HepG2 (cell line): ENCODE data around the gene TMEM219. TPM values are rescaled to one million over a fixed set of nuclear protein-coding genes. Genes with fewer than 3 reads are reported as not detected.

Source experiments
- ATAC-seq: fragments of 200-7000 bp; cut with Tn5 transposase; 3 replicates; pipeline ENCODE4 v1.9.1; 2020; ENCODE audit warnings: mild to moderate bottlenecking, moderate library complexity
- BruUV-seq: library from RNA; stranded (reverse); fragments of 400-500 nt; replicated peaks from 2 replicates; lab custom pipeline; 2021; lab: Mats Ljungman, UMichigan
- CTCF ChIA-PET: fragments of 300-600 bp; formaldehyde crosslinking; extraction: SDS; loops from one replicate; lab custom pipeline; 2021; ENCODE audit warnings: low total read pairs, inconsistent platforms, low intra/inter-chr PET ratio; lab: Yijun Ruan, JAX
- POLR2A ChIA-PET: fragments of 350-600 bp; sonication (Branson Sonifier 250); formaldehyde crosslinking; loops from one replicate; lab custom pipeline; 2020; ENCODE audit warnings: antibody characterized with exemption, inconsistent platforms; lab: Yijun Ruan, JAX
- DNase-seq: peaks from one replicate; pipeline ENCODE4 v3.0.0-alpha.2; 2015; ENCODE audit warnings: low spot score
- FAIRE-seq: peaks from 3 replicates; lab custom pipeline; 2011; peaks lifted over from hg19 to GRCh38; lab: Jason Lieb, UNC
- H2AFZ ChIP-seq: one replicate; pipeline ENCODE4 v1.6.1; 2011; ENCODE audit warnings: low read length, inconsistent platforms
- H3K27ac ChIP-seq: fragments of 300-600 bp; 3 replicates; pipeline ENCODE4 v1.8.0; 2011; ENCODE audit warnings: mixed run types, mild to moderate bottlenecking, mixed read lengths, low read length, inconsistent platforms; ENCODE audit not compliant: insufficient read depth; ENCODE audit errors: extremely low read length
- H3K27me3 ChIP-seq, 2 experiments: fragments of 200-600 bp in 1 of 2; 2 replicates in 1 of 2; 3 replicates in 1 of 2; pipeline versions ENCODE4 v1.6.0 to v1.8.0; 2011; ENCODE audit warnings: low read length in 2 of 2, mild to moderate bottlenecking in 2 of 2, moderate library complexity in 2 of 2, inconsistent platforms in 1 of 2; ENCODE audit not compliant: insufficient read depth in 2 of 2, control insufficient read depth in 1 of 2
- H3K36me3 ChIP-seq, 2 experiments: fragments of 200-600 bp in 1 of 2; replicated peaks in 1 of 2; 2 replicates in 1 of 2; 3 replicates in 1 of 2; pipeline versions ENCODE4 v1.5.1 to v1.8.0; 2011; ENCODE audit warnings: low read length in 2 of 2, inconsistent platforms in 1 of 2; ENCODE audit not compliant: insufficient read depth in 2 of 2, control insufficient read depth in 1 of 2
- H3K4me1 ChIP-seq: 2 replicates; pipeline ENCODE4 v1.5.1; 2012; ENCODE audit warnings: low read length, inconsistent platforms; ENCODE audit not compliant: insufficient read depth
- H3K4me2 ChIP-seq: 2 replicates; pipeline ENCODE4 v1.6.0; 2011; ENCODE audit warnings: low read depth, low read length, inconsistent platforms
- H3K4me3 ChIP-seq, 3 experiments: fragments of 200-600 bp in 1 of 3; sonication (generic), shearing (Covaris generic) in 1 of 3; replicated peaks in 1 of 3; 2 replicates each; pipeline ENCODE4 v1.5.1; 2011 to 2016; ENCODE audit warnings: low read length in 3 of 3, inconsistent platforms in 2 of 3, low read depth in 2 of 3, mild to moderate bottlenecking in 2 of 3, control low read depth in 1 of 3, mixed read lengths in 1 of 3; ENCODE audit not compliant: insufficient read depth in 1 of 3
- H3K79me2 ChIP-seq: one replicate; pipeline ENCODE4 v1.6.1; 2011; ENCODE audit warnings: low read length, inconsistent platforms; ENCODE audit not compliant: insufficient read depth
- H3K9ac ChIP-seq: 2 replicates; pipeline ENCODE4 v1.6.0; 2011; ENCODE audit warnings: mild to moderate bottlenecking, low read depth, low read length, inconsistent platforms; ENCODE audit not compliant: insufficient read depth
- H3K9me3 ChIP-seq: 2 replicates; pipeline ENCODE4 v1.5.1; 2012; ENCODE audit warnings: mild to moderate bottlenecking, low read length
- H4K20me1 ChIP-seq: 2 replicates; pipeline ENCODE4 v1.6.0; 2011; ENCODE audit warnings: inconsistent platforms, mild to moderate bottlenecking, low read length, moderate library complexity; ENCODE audit not compliant: insufficient read depth
- AKAP8 ChIP-seq: sonication (generic); formaldehyde crosslinking; IDR thresholded peaks from 2 replicates; pipeline ENCODE4 v1.5.1; 2020; ENCODE audit warnings: mild to moderate bottlenecking, missing genetic modification reagents
- FOXO4 ChIP-seq: sonication (generic); formaldehyde crosslinking; conservative IDR thresholded peaks from 2 replicates; pipeline ENCODE4 v1.8.1; 2023; ENCODE audit warnings: missing genetic modification reagents
- HES4 ChIP-seq: sonication (generic); formaldehyde crosslinking; IDR thresholded peaks from 2 replicates; pipeline ENCODE4 v1.9.0; 2021; ENCODE audit warnings: mild to moderate bottlenecking, missing genetic modification reagents, borderline replicate concordance
- HNF4A ChIP-seq: sonication (generic); formaldehyde crosslinking; IDR thresholded peaks from 2 replicates; pipeline ENCODE4 v1.4.0; 2020; ENCODE audit warnings: missing genetic modification reagents
- HNRNPL ChIP-seq: fragments of 200-400 bp; formaldehyde crosslinking; IDR thresholded peaks from 2 replicates; pipeline ENCODE4 v1.6.1; 2017; ENCODE audit warnings: mild to moderate bottlenecking, low read depth, low read length
- MYC ChIP-seq: sonication (generic); formaldehyde crosslinking; IDR thresholded peaks from 2 replicates; pipeline ENCODE4 v1.9.0; 2021; ENCODE audit warnings: missing genetic modification reagents, borderline replicate concordance
- PAF1 ChIP-seq: IDR thresholded peaks from 2 replicates; pipeline ENCODE4 v1.6.1; 2016; ENCODE audit warnings: missing genetic modification reagents, missing compliant biosample characterization
- RXRA ChIP-seq: sonication (generic); formaldehyde crosslinking; IDR thresholded peaks from 2 replicates; pipeline ENCODE4 v1.5.1; 2020; ENCODE audit warnings: missing genetic modification reagents
- SALL1 ChIP-seq: sonication (generic); formaldehyde crosslinking; IDR thresholded peaks from 2 replicates; pipeline ENCODE4 v1.8.0; 2022; ENCODE audit warnings: mild to moderate bottlenecking, missing genetic modification reagents
- SETDB1 ChIP-seq: sonication (generic); formaldehyde crosslinking; IDR thresholded peaks from 2 replicates; pipeline ENCODE4 v1.5.1; 2020; ENCODE audit warnings: missing genetic modification reagents, mild to moderate bottlenecking, borderline replicate concordance
- SYNCRIP ChIP-seq: fragments of 200-400 bp; formaldehyde crosslinking; IDR thresholded peaks from 2 replicates; pipeline ENCODE4 v1.6.1; 2018; ENCODE audit warnings: mild to moderate bottlenecking, low read depth, low read length; ENCODE audit not compliant: insufficient read depth
- TEAD3 ChIP-seq: optimal IDR thresholded peaks from 2 replicates; pipeline ENCODE3; 2016; ENCODE audit warnings: borderline replicate concordance
- TFDP2 ChIP-seq: sonication (generic); formaldehyde crosslinking; IDR thresholded peaks from 2 replicates; pipeline ENCODE4 v1.4.0; 2020; ENCODE audit warnings: missing genetic modification reagents
- ZFX ChIP-seq: sonication (generic); formaldehyde crosslinking; IDR thresholded peaks from 2 replicates; pipeline ENCODE4 v1.4.0; 2020; ENCODE audit warnings: mild to moderate bottlenecking, low read depth, missing genetic modification reagents, moderate library complexity
- ZNF362 ChIP-seq: sonication (generic); formaldehyde crosslinking; IDR thresholded peaks from 2 replicates; pipeline ENCODE4 v1.4.0; 2020; ENCODE audit warnings: missing genetic modification reagents, mild to moderate bottlenecking, borderline replicate concordance
- ZSCAN5A ChIP-seq: sonication (generic); formaldehyde crosslinking; IDR thresholded peaks from 2 replicates; pipeline ENCODE4 v1.8.0; 2022; ENCODE audit warnings: mild to moderate bottlenecking, missing genetic modification reagents, borderline replicate concordance
- ZSCAN9 ChIP-seq: IDR thresholded peaks from 2 replicates; pipeline ENCODE4 v1.6.1; 2016; ENCODE audit warnings: borderline replicate concordance
- WGBS: methylation state at CpG from one replicate; pipeline ENCODE4 v1.1.6; 2017; ENCODE audit warnings: low lambda C conversion rate; 5-methylcytosine and 5-hydroxymethylcytosine counted together
- in situ Hi-C: cut with HindIII; loops from 2 replicates; pipeline ENCODE4 v1.10.0; 2017; ENCODE audit warnings: low pct_unique_long_range_greater_than_20kb; ENCODE audit not compliant: extremely low pct_ligation_motif_present
- intact Hi-C: fragments of 100-400 bp; cut with micrococcal nuclease; formaldehyde crosslinking; loops from one replicate; pipeline ENCODE4 v1.10.0; 2022; ENCODE audit not compliant: unreplicated experiment
- polyA plus RNA-seq, 8 experiments: library from polyadenylated mRNA; depleted of rRNA in 3 of 8; stranded (reverse) in 7 of 8; unstranded in 1 of 8; fragments of >200 nt; fragmentation: Illumina TruSeq in 4 of 8; extraction: Trizol in 4 of 8; gene quantifications; 2 replicates each; pipeline versions ENCODE4 v1.2.1 to v1.2.3, GENCODE V29; 2011 to 2016; ENCODE audit warnings: low read depth in 4 of 8, missing spikeins in 1 of 8, mixed read lengths in 1 of 8; ENCODE audit not compliant: insufficient read depth in 1 of 8
- total RNA-seq, 5 experiments: library from RNA; depleted of rRNA; stranded (reverse); fragments of >200 nt; fragmentation: Illumina TruSeq; extraction: Trizol; gene quantifications; 2 replicates each; pipeline ENCODE4 v1.2.3, GENCODE V29; 2016; ENCODE audit warnings: low read depth in 1 of 5

Gene TMEM219
- total and polyA plus RNA-seq, 2 of the 13 experiments (the other 11 are each of a cell fraction or from before 2014, with no cell fraction given), result 105 to 115 TPM

GRCh38 chr16:30009085-30009862 lies 47.4 kb downstream of the TMEM219 start:
- POLR2A ChIA-PET, result interaction anchor here (1.1 to 1.7 kb wide), 3 partner anchors 36 to 202 kb away, joined by 4 to 6 read pairs (median 5); partner anchors contain the start of genes ALDOA and TAOK2
- WGBS, result 21% methylated on average over 17 of the region's 26 CpGs
- TF ChIP-seq RXRA (CRISPR knock-in tag) (no peak; the same call in 1 of the 2 replicates), SETDB1 (CRISPR knock-in tag) (no peak), ZSCAN9 (CRISPR knock-in tag) (no peak), AKAP8 (CRISPR knock-in tag) (no peak), TEAD3 (CRISPR knock-in tag) (peak; percentile 21), HNRNPL (peak; percentile 78; the same call in 1 of the 2 replicates), HNF4A (CRISPR knock-in tag) (peak; percentile 59), MYC (CRISPR knock-in tag) (0 out of 2 replicates have a peak, but pooled peaks have one; percentile 26), ZNF362 (CRISPR knock-in tag) (no peak), ZFX (CRISPR knock-in tag) (0 out of 2 replicates have a peak, but pooled peaks have one; percentile 25), TFDP2 (CRISPR knock-in tag) (no peak), HES4 (0 out of 2 replicates have a peak, but pooled peaks have one; percentile 43), SYNCRIP (no peak), ZSCAN5A (CRISPR knock-in tag) (no peak), FOXO4 (CRISPR knock-in tag) (no peak), SALL1 (CRISPR knock-in tag) (peak; percentile 54), PAF1 (CRISPR knock-in tag) (no peak)

More at GRCh38 chr16:30009085-30009862, 47.4 kb downstream of the TMEM219 start:
- Histone ChIP-seq H3K36me3 (no peaks in the 10 kb centered on the region), H4K20me1 (no peaks in the 10 kb centered on the region), H3K79me2 (no peaks in the 10 kb centered on the region), H3K4me3 (peak overlapping the region in 1 of 3 experiments; percentile 17; a peak in 1 of 6 replicates), H3K9me3 (no peaks in the 10 kb centered on the region), H3K4me1 (peaks cover 31% of the 10 kb centered on the region), H3K4me2 (peak overlapping the region; percentile 41; the same call in 1 of the 2 replicates), H2AFZ (no peak overlapping the region), H3K9ac (no peak overlapping the region), H3K27me3 (peaks cover 10 to 31% of the 10 kb centered on the region in 2 experiments; a peak in 4 of 5 replicates), H3K27ac (no peak overlapping the region)
- FAIRE-seq, result no peak
- CTCF ChIA-PET, result no interaction called here
- ATAC-seq, result peak; percentile 56
- in situ Hi-C loops, result loop anchor here (10.0 kb wide), 1 partner anchor 144 kb away; the partner anchor contains the start of gene CDIPT
- intact Hi-C loops, result no loop called here
- BruUV-seq, result no TSS peak
- no peak for DNase-seq
